GM23248 (cell line): ENCODE measurements around the gene CLCN7. TPM values are rescaled to one million over a fixed set of nuclear protein-coding genes. Genes with fewer than 3 reads are reported as not detected.

Experiments
- DNase-seq: peaks from one replicate; pipeline ENCODE4 v3.0.0-alpha.2; 2015
- H2AFZ ChIP-seq: fragments of 200-600 bp; sonication (generic); 2 replicates; pipeline ENCODE4 v1.6.1; 2016; ENCODE audit warnings: antibody characterized with exemption
- H3F3A ChIP-seq: fragments of 200-600 bp; sonication (generic); 2 replicates; pipeline ENCODE4 v1.6.1; 2016; ENCODE audit warnings: mild to moderate bottlenecking, antibody characterized with exemption, mixed run types; ENCODE audit not compliant: insufficient read depth
- H3K27ac ChIP-seq: fragments of 200-600 bp; sonication (generic); 2 replicates; pipeline ENCODE4 v1.5.1; 2016; ENCODE audit warnings: mild to moderate bottlenecking
- H3K27me3 ChIP-seq: fragments of 200-600 bp; sonication (generic); replicated peaks from 2 replicates; pipeline ENCODE4 v1.6.1; 2016; ENCODE audit warnings: mild to moderate bottlenecking; ENCODE audit not compliant: insufficient read depth
- H3K36me3 ChIP-seq: fragments of 200-600 bp; sonication (generic); 2 replicates; pipeline ENCODE4 v1.6.1; 2016; ENCODE audit warnings: low read depth, mild to moderate bottlenecking
- H3K4me1 ChIP-seq: fragments of 200-600 bp; sonication (generic); 2 replicates; pipeline ENCODE4 v1.6.1; 2016; ENCODE audit warnings: mild to moderate bottlenecking; ENCODE audit not compliant: insufficient read depth
- H3K4me2 ChIP-seq: fragments of 200-600 bp; sonication (generic); one replicate; pipeline ENCODE4 v1.6.1; 2016; ENCODE audit warnings: mild to moderate bottlenecking; ENCODE audit not compliant: unreplicated experiment
- H3K4me3 ChIP-seq: fragments of 200-600 bp; sonication (generic); 2 replicates; pipeline ENCODE4 v1.5.1; 2016; ENCODE audit warnings: mild to moderate bottlenecking
- H3K79me2 ChIP-seq: fragments of 200-600 bp; sonication (generic); 2 replicates; pipeline ENCODE4 v1.6.1; 2016; ENCODE audit warnings: mild to moderate bottlenecking; ENCODE audit not compliant: insufficient read depth
- H3K9ac ChIP-seq: fragments of 200-600 bp; sonication (generic); 2 replicates; pipeline ENCODE4 v1.6.1; 2016; ENCODE audit warnings: mild to moderate bottlenecking
- H3K9me2 ChIP-seq: fragments of 200-600 bp; sonication (generic); 2 replicates; pipeline ENCODE4 v1.6.1; 2016; ENCODE audit warnings: mixed run types, mild to moderate bottlenecking, moderate library complexity; ENCODE audit not compliant: insufficient read depth
- H3K9me3 ChIP-seq: fragments of 200-600 bp; sonication (generic); one replicate; pipeline ENCODE4 v1.6.1; 2017; ENCODE audit warnings: low read depth
- H4K20me1 ChIP-seq: fragments of 200-600 bp; sonication (generic); 2 replicates; pipeline ENCODE4 v1.6.0; 2016; ENCODE audit not compliant: insufficient read depth
- EZH2 ChIP-seq: fragments of 200-600 bp; sonication (generic); IDR thresholded peaks from 2 replicates; pipeline ENCODE4 v1.6.1; 2018; ENCODE audit warnings: antibody characterized with exemption, mild to moderate bottlenecking; ENCODE audit not compliant: insufficient read depth, poor library complexity, severe bottlenecking
- EZH2phosphoT487 ChIP-seq: fragments of 200-600 bp; sonication (generic); IDR thresholded peaks from 2 replicates; pipeline ENCODE4 v1.6.1; 2018; ENCODE audit warnings: antibody characterized with exemption, moderate library complexity, mild to moderate bottlenecking, low read depth; ENCODE audit not compliant: insufficient read depth
- WGBS, 2 experiments: methylation state at CpG; one replicate each; pipeline ENCODE4 v1.1.6; 2015 to 2017; ENCODE audit warnings: low lambda C conversion rate in 2 of 2, low coverage in 1 of 2; ENCODE audit errors: missing lambda C conversion rate in 2 of 2; 5-methylcytosine and 5-hydroxymethylcytosine counted together
- in situ Hi-C: fragments of 300-500 bp; cut with MboI; formaldehyde crosslinking; loops from 2 replicates; pipeline ENCODE4 v1.15.0; 2020
- polyA plus RNA-seq: library from polyadenylated mRNA; unstranded; fragments of >200 nt; fragmentation: Nextera tagmentation; extraction: Ambion mirVana; gene quantifications from 2 replicates; pipeline ENCODE4 v1.2.1, GENCODE V29; 2016
- total RNA-seq: library from RNA; depleted of rRNA; stranded (reverse); fragments of >200 nt; shearing (Covaris generic); gene quantifications from 2 replicates; pipeline ENCODE4 v1.2.3, GENCODE V29; 2014

The CLCN7 gene
- total and polyA plus RNA-seq, 2 experiments from 2014 or later = 33.6 to 39.3 TPM

DNA sequence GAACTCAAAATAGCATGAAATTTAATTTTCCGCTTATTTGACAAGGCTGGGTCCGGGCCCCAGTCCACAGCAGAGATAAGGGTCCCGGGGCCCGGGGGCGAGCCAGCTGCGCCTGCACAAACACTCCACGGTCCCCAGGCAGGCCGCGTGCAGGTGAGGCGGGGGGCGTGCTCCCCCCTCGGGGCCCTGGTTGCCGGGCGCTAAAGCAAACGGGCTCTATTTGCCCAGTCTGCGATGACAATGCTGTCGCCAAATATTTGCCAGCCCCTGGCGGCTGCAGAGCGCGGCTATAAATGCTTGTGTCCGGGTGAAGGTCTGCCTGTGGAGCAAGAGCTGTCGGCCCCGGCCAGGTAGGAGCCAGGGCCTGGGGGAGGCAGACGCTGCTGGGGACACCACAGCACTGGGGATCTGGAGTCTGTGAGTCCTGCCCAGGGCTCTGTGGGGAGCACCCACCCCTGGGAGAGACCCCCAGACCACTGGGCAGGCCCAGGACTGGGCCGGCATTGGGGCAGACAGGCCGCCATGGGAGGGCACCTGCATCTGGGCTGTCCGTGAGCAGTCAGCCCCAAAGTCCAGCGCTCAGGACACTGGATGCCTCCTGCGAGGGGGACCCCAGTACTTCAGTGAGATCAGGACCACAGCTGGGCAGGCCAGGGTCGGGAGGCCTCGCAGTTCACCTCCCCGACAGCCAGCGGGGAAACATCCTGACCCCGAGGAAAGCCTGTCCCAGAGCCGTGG, 43.9 kb downstream of the CLCN7 start, which contains the start of gene PERCC1:
TSS of gene PERCC1 (plus strand) at position 320 of the 738 bp plus-strand sequence. CDS start 1,516 bp downstream, outside the sequence.
- H3K9me2 ChIP-seq = no peaks in the 10 kb centered on the region

GRCh38 chr16:1430214-1430758, 44.5 kb downstream of the CLCN7 start:
- DNase-seq = no peak
- 60 to 72% methylated on average over 11 to 14 of the region's 14 CpGs for WGBS, 2 experiments
- H3K4me3 ChIP-seq = no peak overlapping the region
- no peak overlapping the region for H3K9ac ChIP-seq
- no peaks in the 10 kb centered on the region for H3K79me2 ChIP-seq
- no peaks in the 10 kb centered on the region for H3F3A ChIP-seq
- H3K9me3 ChIP-seq = no peaks in the 10 kb centered on the region
- no peak overlapping the region for H3K27ac ChIP-seq
- in situ Hi-C loops = no loop called here
- H4K20me1 ChIP-seq = no peaks in the 10 kb centered on the region
- H3K4me2 ChIP-seq = no peak overlapping the region
- no peaks in the 10 kb centered on the region for H3K27me3 ChIP-seq
- no peaks in the 10 kb centered on the region for H3K4me1 ChIP-seq
- no peaks in the 10 kb centered on the region for H3K9me2 ChIP-seq
- no peak overlapping the region for H2AFZ ChIP-seq
- no peaks in the 10 kb centered on the region for H3K36me3 ChIP-seq
- TF ChIP-seq EZH2phosphoT487 (no peak), EZH2 (no peak)

More for the DNA sequence above, 43.9 kb downstream of the CLCN7 start, which contains the start of gene PERCC1:
- Histone ChIP-seq H3K9me3 (no peaks in the 10 kb centered on the region), H3K4me1 (no peaks in the 10 kb centered on the region), H4K20me1 (no peaks in the 10 kb centered on the region), H2AFZ (no peak within 1 kb of the TSS), H3K27me3 (no peaks in the 10 kb centered on the region), H3K79me2 (no peaks in the 10 kb centered on the region), H3K4me2 (no peak within 1 kb of the TSS), H3K9ac (no peak within 1 kb of the TSS), H3K27ac (no peak within 1 kb of the TSS), H3K4me3 (no peak within 1 kb of the TSS), H3K36me3 (no peaks in the 10 kb centered on the region), H3F3A (no peaks in the 10 kb centered on the region)
- DNase-seq = no peak
- no peak for TF ChIP-seq EZH2phosphoT487
- TF ChIP-seq EZH2 = no peak
- WGBS, 2 experiments = 65 to 71% methylated on average over 28 to 32 of the region's 35 CpGs
- in situ Hi-C loops = no loop called here

- no peaks in the 10 kb centered on the region for H3F3A ChIP-seq
- no peak overlapping the region for H2AFZ ChIP-seq
- no peak for DNase-seq
- H3K4me2 ChIP-seq = no peak overlapping the region
- H3K4me1 ChIP-seq = no peaks in the 10 kb centered on the region
- H3K4me3 ChIP-seq = no peak overlapping the region
- H3K9ac ChIP-seq = no peak overlapping the region
- H3K36me3 ChIP-seq = no peaks in the 10 kb centered on the region
- no peak overlapping the region for H3K27ac ChIP-seq
- in situ Hi-C loops = no loop called here
- no peaks in the 10 kb centered on the region for H3K79me2 ChIP-seq
- no peaks in the 10 kb centered on the region for H3K9me2 ChIP-seq
- WGBS, 2 experiments = 82 to 83% methylated on average over 11 to 13 of the region's 13 CpGs
- H3K9me3 ChIP-seq = no peaks in the 10 kb centered on the region
- TF ChIP-seq EZH2 = no peak
- TF ChIP-seq EZH2phosphoT487 = no peak
- no peaks in the 10 kb centered on the region for H3K27me3 ChIP-seq
- no peaks in the 10 kb centered on the region for H4K20me1 ChIP-seq
Measured at GRCh38 chr16:1429631-1430030, 45.2 kb downstream of the CLCN7 start.

DNA sequence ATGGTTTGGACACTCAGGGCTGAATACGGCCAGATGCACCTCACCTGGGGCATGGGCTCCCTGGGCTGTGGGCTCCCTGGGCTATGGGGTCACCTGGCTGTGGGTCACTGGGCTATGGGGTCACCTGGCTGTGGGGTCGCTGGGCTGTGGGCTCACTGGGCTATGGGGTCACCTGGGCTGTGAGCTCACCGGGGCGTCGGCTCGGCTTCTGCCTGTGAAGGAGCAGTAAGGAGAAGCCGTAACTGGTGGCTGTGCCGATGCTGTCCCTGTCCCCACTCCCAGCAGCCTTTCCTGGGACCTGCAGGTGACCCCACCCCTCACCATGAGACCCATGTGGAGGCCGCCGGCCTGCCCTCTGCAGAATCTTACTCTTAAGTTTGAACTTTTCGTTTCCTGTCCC, 45.8 kb downstream of the CLCN7 start:
- no peak overlapping the region for H3K4me2 ChIP-seq
- no peak for DNase-seq
- no peaks in the 10 kb centered on the region for H3K9me3 ChIP-seq
- no peaks in the 10 kb centered on the region for H3K4me1 ChIP-seq
- H3K79me2 ChIP-seq = no peaks in the 10 kb centered on the region
- no peaks in the 10 kb centered on the region for H3K9me2 ChIP-seq
- in situ Hi-C loops = no loop called here
- no peaks in the 10 kb centered on the region for H3K27me3 ChIP-seq
- no peaks in the 10 kb centered on the region for H3K36me3 ChIP-seq
- H3K27ac ChIP-seq = no peak overlapping the region
- H3K4me3 ChIP-seq = no peak overlapping the region
- no peak for TF ChIP-seq EZH2
- TF ChIP-seq EZH2phosphoT487 = no peak
- 62 to 74% methylated on average over 10 to 11 of the region's 11 CpGs for whole genome bisulfite sequencing, 2 experiments
- no peak overlapping the region for H3K9ac ChIP-seq
- H2AFZ ChIP-seq = no peak overlapping the region
- no peaks in the 10 kb centered on the region for H3F3A ChIP-seq
- H4K20me1 ChIP-seq = no peaks in the 10 kb centered on the region
